ENCODE results near the gene SLC44A5.

The SLC44A5 gene

GRCh38 chr1:75444220-75444619 is 166.7 kb downstream of the SLC44A5 start:
- in situ Hi-C loops (cut with HindIII; ENCODE audit: low sequenced_read_pairs) = no loop called here
- TF ChIP-seq CTCF (IDR thresholded peaks at IDR 0.05; ENCODE audit: low read depth, low read length) = no peak
- no peak overlapping the region for H3K4me3 ChIP-seq (ENCODE audit: low read depth, low read length)
- no peak for DNase-seq (ENCODE audit: low read depth, low spot score)

GRCh38 chr1:75440274-75440673 is 170.6 kb downstream of the SLC44A5 start:
- in situ Hi-C loops (cut with HindIII; ENCODE audit: low sequenced_read_pairs) = no loop called here
- TF ChIP-seq CTCF (IDR thresholded peaks at IDR 0.05; ENCODE audit: low read depth, low read length) = no peak
- DNase-seq (ENCODE audit: low read depth, low spot score) = no peak
- H3K4me3 ChIP-seq (ENCODE audit: low read depth, low read length) = no peak overlapping the region

- in situ Hi-C loops (cut with HindIII; ENCODE audit: low sequenced_read_pairs) = no loop called here
- H3K4me3 ChIP-seq (ENCODE audit: low read depth, low read length) = no peak overlapping the region
- no peak for TF ChIP-seq CTCF (IDR thresholded peaks at IDR 0.05; ENCODE audit: low read depth, low read length)
Observed at GRCh38 chr1:75438355-75438754, 172.6 kb downstream of the SLC44A5 start.

GRCh38 chr1:75431843-75432242 is 179.1 kb downstream of the SLC44A5 start:
- TF ChIP-seq CTCF (IDR thresholded peaks at IDR 0.05; ENCODE audit: low read depth, low read length) = no peak
- in situ Hi-C loops (cut with HindIII; ENCODE audit: low sequenced_read_pairs) = no loop called here
- no peak for DNase-seq (ENCODE audit: low read depth, low spot score)
- no peak overlapping the region for H3K4me3 ChIP-seq (ENCODE audit: low read depth, low read length)

More at GRCh38 chr1:75438355-75438754, 172.6 kb downstream of the SLC44A5 start:
- peak; percentile 2 for DNase-seq (ENCODE audit: low read depth, low spot score)

GRCh38 chr1:75430526-75430925 is 180.4 kb downstream of the SLC44A5 start:
- in situ Hi-C loops (cut with HindIII; ENCODE audit: low sequenced_read_pairs) = no loop called here
- H3K4me3 ChIP-seq (ENCODE audit: low read depth, low read length) = no peak overlapping the region
- peak; percentile 8 for DNase-seq (ENCODE audit: low read depth, low spot score)
- TF ChIP-seq CTCF (IDR thresholded peaks at IDR 0.05; ENCODE audit: low read depth, low read length) = no peak

- DNase-seq (ENCODE audit: low read depth, low spot score) = no peak
- H3K4me3 ChIP-seq (ENCODE audit: low read depth, low read length) = no peak overlapping the region
Observed at GRCh38 chr1:75426688-75427087, 184.2 kb downstream of the SLC44A5 start.

More at GRCh38 chr1:75426688-75427087, 184.2 kb downstream of the SLC44A5 start:
- in situ Hi-C loops (cut with HindIII; ENCODE audit: low sequenced_read_pairs) = no loop called here
- TF ChIP-seq CTCF (IDR thresholded peaks at IDR 0.05; ENCODE audit: low read depth, low read length) = no peak

Measured in astrocyte of the spinal cord (primary cell).